ENCODE data around the gene EEF2KMT.
"Not testable (repeated sequence)": the region's sequence is repeated elsewhere in the genome, so short reads cannot be mapped to it uniquely, and the experiment has no call there.

The EEF2KMT gene

DNA sequence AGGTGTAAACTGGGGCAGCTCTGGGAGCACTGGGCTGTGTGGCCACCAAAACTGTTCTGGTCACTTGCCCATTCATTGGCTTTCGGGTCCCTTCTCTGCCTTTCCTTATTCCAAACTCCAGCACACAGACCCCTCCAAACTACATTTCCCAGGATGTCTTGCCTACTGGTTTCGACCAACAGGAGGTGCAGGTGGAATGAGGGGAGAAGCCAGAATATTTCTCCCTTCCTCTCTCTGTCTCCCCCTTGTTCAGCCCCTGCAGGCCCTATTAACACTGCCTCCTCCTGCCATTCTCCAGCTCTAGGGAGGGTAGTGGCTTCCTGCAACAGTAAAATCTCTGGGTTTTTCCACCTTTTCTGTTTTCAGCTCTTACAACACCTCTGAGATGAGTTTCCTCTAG, 50.7 kb downstream of the EEF2KMT start:
- no peak overlapping the region for H3K4me3 ChIP-seq
- no peak overlapping the region for H3K4me2 ChIP-seq
- TF ChIP-seq Cebpa-rat (IDR thresholded peaks at IDR 0.05), result no peak
- H3K27me3 ChIP-seq, result no peaks in the 10 kb centered on the region
- no peaks in the 10 kb centered on the region for H3K4me1 ChIP-seq
- H3K27ac ChIP-seq, result no peak overlapping the region
- no peak overlapping the region for H3K9ac ChIP-seq
- H3K36me3 ChIP-seq, result no peaks in the 10 kb centered on the region
- H4K20me1 ChIP-seq, result no peaks in the 10 kb centered on the region
- no peaks in the 10 kb centered on the region for H3K9me3 ChIP-seq

DNA sequence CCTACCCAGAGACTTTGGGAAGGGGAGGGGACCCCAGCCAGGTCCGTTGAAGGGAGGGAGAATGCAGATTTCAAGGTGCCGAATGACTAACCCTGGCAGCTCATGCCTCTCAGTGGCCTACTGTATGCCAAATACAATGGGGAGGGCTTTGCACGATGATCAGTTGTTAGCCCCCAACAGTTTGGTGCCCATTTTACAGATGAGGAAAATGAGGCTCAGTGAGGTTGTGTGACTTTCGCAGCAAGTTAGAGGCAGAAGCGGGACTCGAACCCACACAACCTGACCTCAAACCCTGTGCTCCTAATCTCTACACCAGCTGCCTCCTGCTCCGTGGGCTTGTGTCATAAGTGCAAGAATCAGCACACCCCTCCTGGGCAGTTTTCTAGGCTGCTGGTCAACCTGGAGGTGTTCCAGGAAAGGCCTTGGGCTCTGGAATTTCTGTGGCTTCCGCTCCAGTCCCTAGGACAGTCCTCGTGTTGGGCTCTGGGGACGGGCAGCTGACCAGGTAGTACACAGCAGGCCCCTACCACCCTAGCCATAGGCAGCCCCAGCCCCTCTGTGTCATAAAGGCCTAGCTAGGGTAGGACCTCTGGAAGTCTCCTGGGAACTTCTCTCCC, 52.0 kb downstream of the EEF2KMT start:
- Histone ChIP-seq H3K9ac (no peak overlapping the region), H3K27me3 (peaks cover 1% of the 10 kb centered on the region; the same call in 1 of the 2 replicates), H3K4me3 (no peak overlapping the region), H3K4me2 (no peak overlapping the region), H4K20me1 (no peaks in the 10 kb centered on the region), H3K9me3 (no peaks in the 10 kb centered on the region), H3K36me3 (no peaks in the 10 kb centered on the region), H3K4me1 (no peaks in the 10 kb centered on the region), H3K27ac (no peak overlapping the region)
- TF ChIP-seq Cebpa-rat (IDR thresholded peaks at IDR 0.05), result no peak

GRCh38 chr16:5044581-5044980, 53.0 kb downstream of the EEF2KMT start:
- H3K4me1 ChIP-seq, H3K4me2 ChIP-seq, H3K9ac ChIP-seq, H4K20me1 ChIP-seq, H3K27ac ChIP-seq, H3K27me3 ChIP-seq, H3K36me3 ChIP-seq, H3K9me3 ChIP-seq, H3K4me3 ChIP-seq: not testable (repeated sequence)

DNA sequence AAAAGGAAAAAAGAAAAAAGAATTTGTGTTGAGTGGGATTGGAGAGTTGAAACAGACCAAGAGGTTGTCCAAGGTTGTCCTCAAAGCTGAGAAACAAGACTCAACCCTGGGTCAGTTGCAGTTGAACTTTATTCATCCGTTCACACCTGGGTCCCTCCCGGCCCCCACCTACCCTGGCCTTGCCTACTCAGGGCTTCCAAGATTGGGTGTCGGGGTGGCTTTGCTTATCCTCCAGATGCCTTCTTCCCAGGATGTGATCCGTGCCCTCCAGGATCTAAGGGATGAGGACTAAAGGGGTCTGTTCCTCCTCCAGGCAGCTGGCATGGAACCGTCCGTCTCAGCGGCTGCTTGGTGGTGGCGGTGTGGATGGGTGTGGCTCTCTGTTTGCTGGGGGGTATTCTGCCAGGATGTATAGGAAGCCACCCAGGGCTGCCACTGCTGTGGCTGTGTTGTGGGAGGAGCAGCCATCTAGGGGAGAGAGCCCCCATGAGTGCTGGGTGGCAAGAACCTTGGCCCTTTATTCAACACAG, 53.5 kb downstream of the EEF2KMT start:
- peaks cover 4% of the 10 kb centered on the region; the same call in 1 of the 2 replicates for H3K27me3 ChIP-seq
- H4K20me1 ChIP-seq, result no peaks in the 10 kb centered on the region
- no peak overlapping the region for H3K4me3 ChIP-seq
- no peaks in the 10 kb centered on the region for H3K36me3 ChIP-seq
- TF ChIP-seq Cebpa-rat (IDR thresholded peaks at IDR 0.05), result no peak
- H3K9me3 ChIP-seq, result no peaks in the 10 kb centered on the region
- H3K4me1 ChIP-seq, result no peaks in the 10 kb centered on the region
- no peak overlapping the region for H3K4me2 ChIP-seq
- no peak overlapping the region for H3K27ac ChIP-seq
- H3K9ac ChIP-seq, result no peak overlapping the region

DNA sequence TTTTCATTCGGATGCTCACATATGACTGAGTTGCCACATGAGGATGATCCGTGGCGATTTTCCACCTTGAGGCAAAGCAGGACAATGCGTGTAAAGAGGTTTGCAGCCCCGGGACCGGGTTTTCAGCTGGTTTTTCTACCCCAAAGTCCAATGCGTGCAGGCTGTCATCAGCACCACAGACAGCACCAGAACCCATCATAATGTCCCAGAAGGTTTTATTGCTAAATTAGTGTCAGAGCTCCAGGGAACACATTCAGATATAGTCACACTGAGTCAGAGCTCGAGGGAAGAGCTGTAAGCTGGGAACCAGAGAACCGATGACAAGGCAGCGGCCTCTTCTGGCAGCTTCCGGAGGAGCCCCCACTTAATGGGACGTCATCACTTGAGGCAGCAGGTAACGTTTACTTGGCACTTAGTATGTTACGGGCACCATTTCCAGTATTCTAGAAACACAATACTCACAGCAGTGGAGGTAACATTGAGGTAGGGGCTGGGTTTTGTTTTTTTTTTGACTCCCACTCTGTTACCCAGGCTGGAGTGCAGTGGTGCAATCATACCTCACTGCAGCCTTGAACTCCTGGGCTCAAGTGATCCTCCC, 54.9 kb downstream of the EEF2KMT start:
- no peak for TF ChIP-seq Cebpa-rat (IDR thresholded peaks at IDR 0.05)
- H3K27ac ChIP-seq, result no peak overlapping the region
- no peaks in the 10 kb centered on the region for H3K4me1 ChIP-seq
- no peaks in the 10 kb centered on the region for H3K9me3 ChIP-seq
- H3K4me2 ChIP-seq, result no peak overlapping the region
- no peaks in the 10 kb centered on the region for H4K20me1 ChIP-seq
- H3K4me3 ChIP-seq, result no peak overlapping the region
- H3K36me3 ChIP-seq, result no peaks in the 10 kb centered on the region
- H3K9ac ChIP-seq, result no peak overlapping the region
- H3K27me3 ChIP-seq, result peaks cover 4% of the 10 kb centered on the region; the same call in 1 of the 2 replicates

GRCh38 chr16:5041600-5042133, 55.9 kb downstream of the EEF2KMT start:
- Histone ChIP-seq H3K4me2 (no peak overlapping the region), H3K4me3 (no peak overlapping the region), H3K9me3 (no peaks in the 10 kb centered on the region), H3K27me3 (peaks cover 4% of the 10 kb centered on the region; the same call in 1 of the 2 replicates), H3K9ac (no peak overlapping the region), H3K27ac (no peak overlapping the region), H3K4me1 (no peaks in the 10 kb centered on the region), H4K20me1 (no peaks in the 10 kb centered on the region), H3K36me3 (no peaks in the 10 kb centered on the region)
- TF ChIP-seq Cebpa-rat (IDR thresholded peaks at IDR 0.05), result no peak

GRCh38 chr16:5040451-5040850, 57.1 kb downstream of the EEF2KMT start:
- no peak for TF ChIP-seq Cebpa-rat (IDR thresholded peaks at IDR 0.05)
- H3K27me3 ChIP-seq, result peaks cover 4% of the 10 kb centered on the region; the same call in 1 of the 2 replicates
- H3K27ac ChIP-seq, result no peak overlapping the region
- no peaks in the 10 kb centered on the region for H4K20me1 ChIP-seq
- no peak overlapping the region for H3K4me2 ChIP-seq
- H3K9me3 ChIP-seq, result no peaks in the 10 kb centered on the region
- H3K9ac ChIP-seq, result no peak overlapping the region
- no peaks in the 10 kb centered on the region for H3K36me3 ChIP-seq
- no peaks in the 10 kb centered on the region for H3K4me1 ChIP-seq
- H3K4me3 ChIP-seq, result no peak overlapping the region

- Histone ChIP-seq H3K36me3 (no peaks in the 10 kb centered on the region), H4K20me1 (no peaks in the 10 kb centered on the region), H3K9ac (no peak overlapping the region), H3K9me3 (no peaks in the 10 kb centered on the region), H3K4me2 (no peak overlapping the region), H3K4me3 (no peak overlapping the region), H3K27me3 (peaks cover 4% of the 10 kb centered on the region; the same call in 1 of the 2 replicates), H3K4me1 (peaks cover 24% of the 10 kb centered on the region), H3K27ac (no peak overlapping the region)
- TF ChIP-seq Cebpa-rat (IDR thresholded peaks at IDR 0.05), result no peak
These were observed 61.1 kb downstream of the EEF2KMT start for GRCh38 chr16:5036228-5037156.

- H3K4me2 ChIP-seq, result no peak overlapping the region
- no peaks in the 10 kb centered on the region for H3K9me3 ChIP-seq
- no peaks in the 10 kb centered on the region for H4K20me1 ChIP-seq
- H3K27ac ChIP-seq, result no peak overlapping the region
- no peak overlapping the region for H3K4me3 ChIP-seq
- peaks cover 24% of the 10 kb centered on the region for H3K4me1 ChIP-seq
- peaks cover 4% of the 10 kb centered on the region; the same call in 1 of the 2 replicates for H3K27me3 ChIP-seq
- H3K36me3 ChIP-seq, result no peaks in the 10 kb centered on the region
- no peak for TF ChIP-seq Cebpa-rat (IDR thresholded peaks at IDR 0.05)
- H3K9ac ChIP-seq, result no peak overlapping the region
These were observed 61.7 kb downstream of the EEF2KMT start for GRCh38 chr16:5035909-5036227.
